SK-N-SH (cell line): ENCODE measurements around the gene ZMYM3. TPM values are rescaled to one million over a fixed set of nuclear protein-coding genes. Genes with fewer than 3 reads are reported as not detected.

Experiments used
- CTCF ChIA-PET: fragments of 300-600, 350-600 bp; formaldehyde crosslinking; extraction: SDS; loops from one replicate; lab custom pipeline; 2021; lab: Yijun Ruan, JAX
- POLR2A ChIA-PET: fragments of 350-600 bp; sonication (Branson Sonifier 250); formaldehyde crosslinking; extraction: SDS; loops from one replicate; lab custom pipeline; 2020; ENCODE audit warnings: antibody characterized with exemption, inconsistent platforms; lab: Yijun Ruan, JAX
- DNase-seq: peaks from one replicate; pipeline ENCODE4 v3.0.0; 2012
- H2AFZ ChIP-seq: fragments of 200-600 bp; sonication (generic); 2 replicates; pipeline ENCODE4 v1.8.1; 2016; ENCODE audit warnings: antibody characterized with exemption, mild to moderate bottlenecking, low read depth
- H3F3A ChIP-seq: fragments of 200-600 bp; sonication (generic); replicated peaks from 2 replicates; pipeline ENCODE3; 2016; ENCODE audit warnings: antibody characterized with exemption, mild to moderate bottlenecking; ENCODE audit not compliant: insufficient read depth
- H3K27ac ChIP-seq, 2 experiments: fragments of 200-500 bp in 1 of 2; fragments of 200-600 bp in 1 of 2; sonication (Bioruptor generic) in 1 of 2; sonication (generic), shearing (Covaris generic) in 1 of 2; 2 replicates each; pipeline versions ENCODE4 v1.5.1 to v1.6.1; 2014 to 2016; ENCODE audit warnings: low read depth in 2 of 2, inconsistent platforms in 1 of 2, low read length in 1 of 2, mild to moderate bottlenecking in 1 of 2, mixed read lengths in 1 of 2
- H3K27me3 ChIP-seq: fragments of 200-600 bp; sonication (generic), shearing (Covaris generic); 2 replicates; pipeline ENCODE4 v1.6.1; 2016; ENCODE audit warnings: mixed run types; ENCODE audit not compliant: insufficient read depth
- H3K36me3 ChIP-seq, 2 experiments: fragments of 200-500 bp in 1 of 2; fragments of 200-600 bp in 1 of 2; sonication (Bioruptor generic) in 1 of 2; sonication (generic) in 1 of 2; replicated peaks in 1 of 2; 2 replicates each; pipeline versions ENCODE3 to v1.5.1; 2014 to 2016; ENCODE audit warnings: low read length in 1 of 2, mild to moderate bottlenecking in 1 of 2; ENCODE audit not compliant: insufficient read depth in 2 of 2, control insufficient read depth in 1 of 2
- H3K4me1 ChIP-seq, 2 experiments: fragments of 200-500 bp in 1 of 2; fragments of 200-600 bp in 1 of 2; sonication (Bioruptor generic) in 1 of 2; sonication (generic), shearing (Covaris generic) in 1 of 2; 2 replicates each; pipeline versions ENCODE4 v1.5.1 to v1.6.1; 2014 to 2016; ENCODE audit warnings: low read depth in 1 of 2, low read length in 1 of 2, mixed run types in 1 of 2; ENCODE audit not compliant: insufficient read depth in 2 of 2, control insufficient read depth in 1 of 2
- H3K4me2 ChIP-seq: fragments of 200-600 bp; sonication (generic), shearing (Covaris generic); 2 replicates; pipeline ENCODE4 v1.6.1; 2017; ENCODE audit warnings: mixed run types
- H3K4me3 ChIP-seq, 2 experiments: fragments of 200-500 bp in 1 of 2; fragments of 200-600 bp in 1 of 2; sonication (Bioruptor generic) in 1 of 2; sonication (generic), shearing (Covaris generic) in 1 of 2; 2 replicates each; pipeline versions ENCODE4 v1.5.1 to v1.8.1; 2014 to 2016; ENCODE audit warnings: low read depth in 2 of 2, inconsistent platforms in 1 of 2, low read length in 1 of 2, mild to moderate bottlenecking in 1 of 2, mixed read lengths in 1 of 2, moderate library complexity in 1 of 2
- H3K79me2 ChIP-seq: fragments of 200-600 bp; sonication (generic); 2 replicates; pipeline ENCODE4 v1.8.1; 2017; ENCODE audit warnings: mild to moderate bottlenecking; ENCODE audit not compliant: insufficient read depth
- H3K9ac ChIP-seq: fragments of 200-600 bp; sonication (generic); 2 replicates; pipeline ENCODE4 v1.6.1; 2017; ENCODE audit warnings: mixed run types
- H3K9me2 ChIP-seq: fragments of 200-600 bp; sonication (generic); 2 replicates; pipeline ENCODE4 v1.6.1; 2017; ENCODE audit warnings: mixed run types
- H3K9me3 ChIP-seq: fragments of 200-600 bp; sonication (generic); 2 replicates; pipeline ENCODE4 v1.6.1; 2017; ENCODE audit warnings: mixed run types, mild to moderate bottlenecking, moderate library complexity
- H4K20me1 ChIP-seq: fragments of 200-600 bp; sonication (generic); 2 replicates; pipeline ENCODE4 v1.6.1; 2017; ENCODE audit warnings: mild to moderate bottlenecking, mixed run types; ENCODE audit not compliant: insufficient read depth
- CHD2 ChIP-seq: fragments of 150-350 bp; IDR thresholded peaks from 2 replicates; pipeline ENCODE4 v1.6.1; 2018; ENCODE audit warnings: low read length; ENCODE audit not compliant: partially characterized antibody
- EP300 ChIP-seq, 2 experiments: IDR thresholded peaks; 2 replicates each; pipeline versions ENCODE4 v1.4.0 to v1.6.1; 2012; ENCODE audit warnings: borderline replicate concordance in 1 of 2, low read depth in 1 of 2, low read length in 1 of 2
- EZH2phosphoT487 ChIP-seq: fragments of 200-600 bp; sonication (generic); IDR thresholded peaks from 2 replicates; pipeline ENCODE4 v1.6.1; 2017; ENCODE audit warnings: low read depth, mixed run types, mild to moderate bottlenecking, antibody characterized with exemption, moderate library complexity, borderline replicate concordance
- FOXJ3 ChIP-seq: sonication (generic); formaldehyde crosslinking; IDR thresholded peaks from 2 replicates; pipeline ENCODE4 v1.5.1; 2020; ENCODE audit warnings: mild to moderate bottlenecking, missing genetic modification reagents
- GABPA ChIP-seq: IDR thresholded peaks from 2 replicates; pipeline ENCODE4 v1.4.0; 2012; ENCODE audit warnings: low read depth, mild to moderate bottlenecking
- MXI1 ChIP-seq: IDR thresholded peaks from 2 replicates; pipeline ENCODE4 v1.6.1; 2012; ENCODE audit warnings: mild to moderate bottlenecking, low read depth, low read length, improper control_type of control experiment
- POLR2AphosphoS5 ChIP-seq: IDR thresholded peaks from 2 replicates; pipeline ENCODE4 v1.6.1; 2012; ENCODE audit warnings: low read depth, low read length
- RCOR1 ChIP-seq: fragments of 150-350 bp; IDR thresholded peaks from 2 replicates; pipeline ENCODE4 v1.6.1; 2017; ENCODE audit warnings: antibody characterized with exemption, low read length
- SIN3A ChIP-seq: IDR thresholded peaks from 2 replicates; pipeline ENCODE4 v1.6.1; 2012; ENCODE audit warnings: low read depth, mild to moderate bottlenecking, low read length, moderate library complexity, borderline replicate concordance
- TCF12 ChIP-seq: IDR thresholded peaks from 2 replicates; pipeline ENCODE4 v1.4.0; 2012
- WGBS: methylation state at CpG from one replicate; pipeline ENCODE4 v1.1.6; 2017; ENCODE audit warnings: low lambda C conversion rate; 5-methylcytosine and 5-hydroxymethylcytosine counted together
- polyA plus RNA-seq, 3 experiments: library from polyadenylated mRNA; depleted of rRNA; stranded (reverse); fragments of >200 nt; gene quantifications; 2 replicates each; pipeline ENCODE4 v1.2.3, GENCODE V29; 2012
- TF ChIP-seq, protein P1 (sequence below): fragments of 150-350 bp; IDR thresholded peaks from 2 replicates; pipeline ENCODE4 v1.6.1; 2017; ENCODE audit warnings: antibody characterized with exemption, low read length, low read depth, borderline replicate concordance
- TF ChIP-seq, protein P2 (sequence below): fragments of 200-600 bp; sonication (generic); IDR thresholded peaks from 2 replicates; pipeline ENCODE4 v1.6.1; 2017; ENCODE audit warnings: antibody characterized with exemption, mild to moderate bottlenecking, moderate library complexity
- TF ChIP-seq, protein P3 (sequence below): IDR thresholded peaks from 2 replicates; pipeline ENCODE4 v1.4.0; 2012; ENCODE audit warnings: low read depth
- TF ChIP-seq, protein P4 (sequence below): fragments of 150-350 bp; IDR thresholded peaks from 2 replicates; pipeline ENCODE4 v1.6.1; 2016; ENCODE audit warnings: mild to moderate bottlenecking, low read depth, low read length

Gene ZMYM3
- polyA plus RNA-seq, 1 of the 3 experiments (the other 2 are of a cell fraction): 30.4 TPM

DNA sequence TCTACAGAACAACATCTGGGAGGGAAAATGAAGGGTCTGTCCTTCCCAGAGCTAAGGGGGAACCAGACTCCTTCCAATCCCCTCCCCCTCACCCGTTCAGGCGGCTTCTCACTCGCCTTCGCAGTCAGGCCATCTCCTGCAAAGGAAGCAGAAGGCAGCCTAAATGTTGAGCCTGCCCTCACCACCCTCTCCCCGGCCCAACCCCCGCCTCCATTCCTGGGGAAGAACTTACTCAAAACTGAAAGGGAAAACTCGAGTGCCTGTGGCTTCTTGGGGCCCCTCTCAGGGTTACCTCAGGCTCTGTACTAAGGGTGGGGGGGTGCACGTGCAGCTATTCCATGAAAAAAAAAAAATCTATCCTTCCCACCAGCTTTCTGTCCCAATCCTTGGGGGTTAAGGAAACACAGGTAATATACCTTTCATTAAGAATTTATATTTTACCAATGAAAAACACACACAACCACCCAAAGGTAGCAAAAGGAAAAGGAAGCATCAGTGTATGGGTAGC lies 2.4 kb downstream of the ZMYM3 start:
- CTCF ChIA-PET: interaction anchor here (1.0 kb wide), 1 partner anchor 72 kb away, joined by 3 read pairs; no protein-coding TSS in a partner anchor
- DNase-seq: no peak
- POLR2A ChIA-PET: no interaction called here
- 69% methylated on average over 8 of the region's 8 CpGs for WGBS
- Histone ChIP-seq H3K27me3 (no peaks in the 10 kb centered on the region), H3K79me2 (peaks cover 16% of the 10 kb centered on the region), H3K4me3 (no peak overlapping the region), H3K4me1 (peaks cover 9 to 12% of the 10 kb centered on the region in 2 experiments; a peak in 2 of 4 replicates), H3K36me3 (peaks cover 0 to 41% of the 10 kb centered on the region in 2 experiments), H3K9ac (no peak overlapping the region), H2AFZ (no peak overlapping the region), H3K27ac (no peak overlapping the region), H4K20me1 (no peaks in the 10 kb centered on the region), H3K4me2 (no peak overlapping the region), H3K9me3 (no peaks in the 10 kb centered on the region), H3K9me2 (no peaks in the 10 kb centered on the region), H3F3A (peaks cover 6% of the 10 kb centered on the region)
- TF ChIP-seq, protein P1, sequence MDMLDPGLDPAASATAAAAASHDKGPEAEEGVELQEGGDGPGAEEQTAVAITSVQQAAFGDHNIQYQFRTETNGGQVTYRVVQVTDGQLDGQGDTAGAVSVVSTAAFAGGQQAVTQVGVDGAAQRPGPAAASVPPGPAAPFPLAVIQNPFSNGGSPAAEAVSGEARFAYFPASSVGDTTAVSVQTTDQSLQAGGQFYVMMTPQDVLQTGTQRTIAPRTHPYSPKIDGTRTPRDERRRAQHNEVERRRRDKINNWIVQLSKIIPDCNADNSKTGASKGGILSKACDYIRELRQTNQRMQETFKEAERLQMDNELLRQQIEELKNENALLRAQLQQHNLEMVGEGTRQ: no peak
- no peak for TF ChIP-seq POLR2AphosphoS5
- TF ChIP-seq CHD2: no peak

DNA sequence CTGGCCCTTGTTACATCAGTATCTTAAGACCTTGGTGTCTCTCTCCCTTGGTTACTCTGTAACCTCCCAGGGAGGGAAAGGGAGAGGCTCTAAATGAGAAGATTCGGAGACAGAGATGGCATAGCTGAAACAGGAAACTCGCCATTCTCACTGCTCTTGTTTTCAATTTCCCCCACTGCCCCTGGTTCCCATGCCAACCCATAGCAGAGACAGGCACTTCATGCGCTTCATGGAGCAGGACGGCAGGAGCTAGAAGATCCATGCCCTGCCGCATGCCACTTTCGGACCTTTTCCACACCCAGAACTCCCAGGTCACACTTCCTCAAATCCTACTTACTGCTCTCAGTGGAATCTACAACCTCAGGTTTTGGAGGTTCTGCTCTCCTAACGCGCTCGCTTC lies 3.1 kb downstream of the ZMYM3 start:
- H3K4me1 ChIP-seq: peaks cover 9 to 12% of the 10 kb centered on the region in 2 experiments; a peak in 2 of 4 replicates
- 84% methylated on average over 9 of the region's 9 CpGs for WGBS
- TF ChIP-seq, protein P2, sequence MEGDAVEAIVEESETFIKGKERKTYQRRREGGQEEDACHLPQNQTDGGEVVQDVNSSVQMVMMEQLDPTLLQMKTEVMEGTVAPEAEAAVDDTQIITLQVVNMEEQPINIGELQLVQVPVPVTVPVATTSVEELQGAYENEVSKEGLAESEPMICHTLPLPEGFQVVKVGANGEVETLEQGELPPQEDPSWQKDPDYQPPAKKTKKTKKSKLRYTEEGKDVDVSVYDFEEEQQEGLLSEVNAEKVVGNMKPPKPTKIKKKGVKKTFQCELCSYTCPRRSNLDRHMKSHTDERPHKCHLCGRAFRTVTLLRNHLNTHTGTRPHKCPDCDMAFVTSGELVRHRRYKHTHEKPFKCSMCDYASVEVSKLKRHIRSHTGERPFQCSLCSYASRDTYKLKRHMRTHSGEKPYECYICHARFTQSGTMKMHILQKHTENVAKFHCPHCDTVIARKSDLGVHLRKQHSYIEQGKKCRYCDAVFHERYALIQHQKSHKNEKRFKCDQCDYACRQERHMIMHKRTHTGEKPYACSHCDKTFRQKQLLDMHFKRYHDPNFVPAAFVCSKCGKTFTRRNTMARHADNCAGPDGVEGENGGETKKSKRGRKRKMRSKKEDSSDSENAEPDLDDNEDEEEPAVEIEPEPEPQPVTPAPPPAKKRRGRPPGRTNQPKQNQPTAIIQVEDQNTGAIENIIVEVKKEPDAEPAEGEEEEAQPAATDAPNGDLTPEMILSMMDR: no peak
- TF ChIP-seq SIN3A: no peak
- TF ChIP-seq FOXJ3 (CRISPR knock-in tag): no peak
- TF ChIP-seq GABPA: no peak
- TF ChIP-seq TCF12: no peak
- TF ChIP-seq EZH2phosphoT487: no peak
- no peak for TF ChIP-seq RCOR1
- TF ChIP-seq, protein P3, sequence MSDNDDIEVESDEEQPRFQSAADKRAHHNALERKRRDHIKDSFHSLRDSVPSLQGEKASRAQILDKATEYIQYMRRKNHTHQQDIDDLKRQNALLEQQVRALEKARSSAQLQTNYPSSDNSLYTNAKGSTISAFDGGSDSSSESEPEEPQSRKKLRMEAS: no peak
- TF ChIP-seq, protein P4, sequence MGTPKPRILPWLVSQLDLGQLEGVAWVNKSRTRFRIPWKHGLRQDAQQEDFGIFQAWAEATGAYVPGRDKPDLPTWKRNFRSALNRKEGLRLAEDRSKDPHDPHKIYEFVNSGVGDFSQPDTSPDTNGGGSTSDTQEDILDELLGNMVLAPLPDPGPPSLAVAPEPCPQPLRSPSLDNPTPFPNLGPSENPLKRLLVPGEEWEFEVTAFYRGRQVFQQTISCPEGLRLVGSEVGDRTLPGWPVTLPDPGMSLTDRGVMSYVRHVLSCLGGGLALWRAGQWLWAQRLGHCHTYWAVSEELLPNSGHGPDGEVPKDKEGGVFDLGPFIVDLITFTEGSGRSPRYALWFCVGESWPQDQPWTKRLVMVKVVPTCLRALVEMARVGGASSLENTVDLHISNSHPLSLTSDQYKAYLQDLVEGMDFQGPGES: no peak
- no peak for TF ChIP-seq EP300 (IDR thresholded peaks at IDR 0.05; ENCODE audit: borderline replicate concordance in 1 of 2, low read depth in 1 of 2, low read length in 1 of 2)
- TF ChIP-seq MXI1: no peak

More for the DNA sequence above, 3.1 kb downstream of the ZMYM3 start:
- H3K27ac ChIP-seq: no peak overlapping the region
- H3K9ac ChIP-seq: no peak overlapping the region
- no peak overlapping the region for H2AFZ ChIP-seq
- H3K27me3 ChIP-seq: no peaks in the 10 kb centered on the region
- POLR2A ChIA-PET: no interaction called here
- H3K36me3 ChIP-seq: peaks cover 0 to 47% of the 10 kb centered on the region in 2 experiments
- no peaks in the 10 kb centered on the region for H3K9me2 ChIP-seq
- CTCF ChIA-PET: no interaction called here
- H3K4me2 ChIP-seq: no peak overlapping the region
- no peak for DNase-seq
- no peaks in the 10 kb centered on the region for H3K9me3 ChIP-seq
- H3K79me2 ChIP-seq: peaks cover 16% of the 10 kb centered on the region
- H4K20me1 ChIP-seq: no peaks in the 10 kb centered on the region
- no peak overlapping the region for H3K4me3 ChIP-seq
- H3F3A ChIP-seq: peaks cover 4% of the 10 kb centered on the region
